ENCODE data around the gene IGSF9. TPM values are rescaled to one million over a fixed set of nuclear protein-coding genes. Genes with fewer than 3 reads are reported as not detected.
"Not testable (repeated sequence)": the region's sequence is repeated elsewhere in the genome, so short reads cannot be mapped to it uniquely, and the experiment has no call there.

The IGSF9 gene
- total RNA-seq, 3 donors from 2014 or later: 21.5 to 70.8 (median 25.9) TPM

DNA sequence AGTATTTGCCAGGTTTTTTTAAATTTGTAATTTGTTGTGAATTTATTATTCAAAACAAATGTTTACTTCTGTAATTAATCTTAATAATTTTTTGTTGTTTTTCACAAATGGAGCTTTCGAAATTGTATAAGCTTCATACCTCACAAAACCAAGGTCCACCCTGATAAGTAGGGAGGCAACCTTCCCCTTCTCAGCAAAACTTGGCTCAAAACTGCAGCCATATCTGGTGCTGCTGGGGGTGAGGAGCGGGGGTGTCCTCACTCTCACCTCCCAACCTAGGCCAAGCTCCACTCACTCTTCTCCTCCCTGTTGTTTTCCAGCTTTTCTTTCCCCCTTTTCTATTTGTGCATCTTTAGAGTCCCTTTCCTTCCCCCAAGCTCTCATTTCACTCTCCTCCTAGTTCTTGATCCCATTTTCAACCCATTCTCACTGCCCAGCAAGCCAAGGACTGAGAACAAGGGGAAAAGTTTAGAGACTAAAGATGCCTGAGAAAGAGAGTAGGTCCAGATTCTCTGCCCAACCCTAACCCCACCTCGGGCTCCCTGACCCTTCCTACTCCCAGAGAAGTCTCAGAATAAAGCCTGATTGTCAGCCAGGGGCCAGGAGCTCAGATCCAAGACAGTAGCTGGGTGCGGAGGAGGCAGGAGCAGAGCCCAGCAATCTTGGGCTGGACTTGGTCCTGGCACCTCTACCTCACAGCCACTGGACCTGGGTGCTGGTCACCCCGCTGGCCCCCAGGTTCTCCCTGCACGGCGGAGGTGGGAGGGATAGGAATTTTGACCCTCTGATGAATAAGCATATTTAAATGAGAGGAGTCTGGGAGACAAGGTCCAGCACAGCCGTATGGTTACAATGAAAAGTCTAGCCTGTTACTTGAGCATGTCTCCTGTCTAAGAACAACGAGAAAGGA lies 37.1 kb downstream of the IGSF9 start:
- DNase-seq (no peak), ATAC-seq (no peak)
- Histone ChIP-seq H3K9me3 (no peaks in the 10 kb centered on the region), H3K36me3 (ENCODE audit: low read depth) (no peaks in the 10 kb centered on the region), H3K4me1 (ENCODE audit: low read depth) (peaks cover 16% of the 10 kb centered on the region), H3K4me3 (no peak overlapping the region)
- TF ChIP-seq, protein P1, sequence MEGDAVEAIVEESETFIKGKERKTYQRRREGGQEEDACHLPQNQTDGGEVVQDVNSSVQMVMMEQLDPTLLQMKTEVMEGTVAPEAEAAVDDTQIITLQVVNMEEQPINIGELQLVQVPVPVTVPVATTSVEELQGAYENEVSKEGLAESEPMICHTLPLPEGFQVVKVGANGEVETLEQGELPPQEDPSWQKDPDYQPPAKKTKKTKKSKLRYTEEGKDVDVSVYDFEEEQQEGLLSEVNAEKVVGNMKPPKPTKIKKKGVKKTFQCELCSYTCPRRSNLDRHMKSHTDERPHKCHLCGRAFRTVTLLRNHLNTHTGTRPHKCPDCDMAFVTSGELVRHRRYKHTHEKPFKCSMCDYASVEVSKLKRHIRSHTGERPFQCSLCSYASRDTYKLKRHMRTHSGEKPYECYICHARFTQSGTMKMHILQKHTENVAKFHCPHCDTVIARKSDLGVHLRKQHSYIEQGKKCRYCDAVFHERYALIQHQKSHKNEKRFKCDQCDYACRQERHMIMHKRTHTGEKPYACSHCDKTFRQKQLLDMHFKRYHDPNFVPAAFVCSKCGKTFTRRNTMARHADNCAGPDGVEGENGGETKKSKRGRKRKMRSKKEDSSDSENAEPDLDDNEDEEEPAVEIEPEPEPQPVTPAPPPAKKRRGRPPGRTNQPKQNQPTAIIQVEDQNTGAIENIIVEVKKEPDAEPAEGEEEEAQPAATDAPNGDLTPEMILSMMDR (IDR thresholded peaks at IDR 0.05): no peak
- intact Hi-C loops (cut with DNase I, micrococcal nuclease): no loop called here

GRCh38 chr1:159906960-159907359 lies 38.5 kb downstream of the IGSF9 start:
- ATAC-seq (no peak), DNase-seq (no peak)
- peaks cover 9% of the 10 kb centered on the region for H3K4me1 ChIP-seq (ENCODE audit: low read depth)
- no peaks in the 10 kb centered on the region for H3K9me3 ChIP-seq
- no peak overlapping the region for H3K4me3 ChIP-seq
- TF ChIP-seq, protein P1 (IDR thresholded peaks at IDR 0.05): no peak
- intact Hi-C loops (cut with DNase I, micrococcal nuclease): no loop called here
- no peaks in the 10 kb centered on the region for H3K36me3 ChIP-seq (ENCODE audit: low read depth)

DNA sequence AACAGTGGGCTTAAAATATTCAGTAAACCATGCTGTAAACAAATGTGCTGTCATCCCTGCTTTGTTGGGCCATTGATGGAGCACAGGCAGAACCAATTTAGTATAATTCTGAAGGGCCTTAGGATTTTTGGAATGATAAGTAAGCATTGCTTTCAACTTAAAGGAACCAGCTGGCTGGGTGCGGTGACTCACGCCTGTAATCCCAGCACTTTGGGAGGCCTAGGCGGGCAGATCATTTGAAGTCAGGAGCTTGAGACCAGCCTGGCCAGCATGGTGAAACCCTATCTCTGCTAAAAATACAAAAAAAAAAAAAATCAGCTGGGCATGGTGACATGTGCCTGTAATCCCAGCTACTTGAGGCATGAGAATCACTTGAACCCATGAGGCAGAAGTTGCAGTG lies 41.4 kb downstream of the IGSF9 start:
- DNase-seq; ATAC-seq; H3K36me3 ChIP-seq (ENCODE audit: low read depth); H3K9me3 ChIP-seq; H3K4me1 ChIP-seq (ENCODE audit: low read depth); H3K4me3 ChIP-seq; intact Hi-C loops (cut with DNase I, micrococcal nuclease): not testable (repeated sequence)

- Histone ChIP-seq H3K4me1 (ENCODE audit: low read depth) (peaks cover 9% of the 10 kb centered on the region), H3K36me3 (ENCODE audit: low read depth) (no peaks in the 10 kb centered on the region), H3K4me3 (no peak overlapping the region), H3K9me3 (no peaks in the 10 kb centered on the region)
- ATAC-seq (no peak), DNase-seq (no peak)
- intact Hi-C loops (cut with DNase I, micrococcal nuclease): no loop called here
- TF ChIP-seq, protein P1 (IDR thresholded peaks at IDR 0.05): no peak
These were observed 42.9 kb downstream of the IGSF9 start for GRCh38 chr1:159902541-159902940.

DNA sequence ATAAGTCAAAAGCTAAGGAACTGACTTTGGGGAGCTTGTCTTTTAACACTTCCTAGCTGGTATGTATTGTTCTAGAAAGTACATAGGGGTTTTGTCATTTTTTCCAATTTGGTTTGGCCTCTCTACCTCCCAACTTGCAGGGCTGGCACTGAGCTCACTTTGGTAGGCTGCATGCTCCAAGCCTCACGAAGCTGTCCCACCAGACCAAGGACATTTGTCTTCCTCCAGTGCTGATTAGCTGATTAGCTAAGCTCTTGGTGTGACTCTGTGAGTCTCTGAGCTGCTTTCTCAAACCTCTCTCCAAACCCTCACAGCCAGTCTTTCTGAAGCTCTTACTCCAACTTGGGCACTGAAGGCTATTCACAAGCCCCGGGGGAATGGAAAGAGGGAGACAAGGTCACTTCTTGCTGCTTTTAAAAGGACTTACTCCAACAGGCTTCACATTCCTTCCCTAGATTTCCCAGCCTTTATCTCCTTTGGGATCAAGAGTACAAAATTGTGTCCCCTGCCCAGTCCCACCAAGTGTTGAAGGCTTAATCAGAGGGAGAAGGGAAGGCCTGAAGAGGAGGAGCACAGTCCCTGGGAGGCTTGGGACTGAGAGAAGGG lies 44.6 kb downstream of the IGSF9 start:
- Histone ChIP-seq H3K4me1 (ENCODE audit: low read depth) (peaks cover 9% of the 10 kb centered on the region), H3K4me3 (no peak overlapping the region), H3K36me3 (ENCODE audit: low read depth) (no peaks in the 10 kb centered on the region), H3K9me3 (no peaks in the 10 kb centered on the region)
- no peak for ATAC-seq
- TF ChIP-seq, protein P1 (IDR thresholded peaks at IDR 0.05): no peak
- DNase-seq: no peak
- intact Hi-C loops (cut with DNase I, micrococcal nuclease): no loop called here

- Histone ChIP-seq H3K4me3 (no peak within 1 kb of the TSS), H3K36me3 (ENCODE audit: low read depth) (no peaks in the 10 kb centered on the region), H3K4me1 (ENCODE audit: low read depth) (peaks cover 9% of the 10 kb centered on the region), H3K9me3 (no peaks in the 10 kb centered on the region)
- TF ChIP-seq, protein P1 (IDR thresholded peaks at IDR 0.05): no peak
- intact Hi-C loops (cut with DNase I, micrococcal nuclease): no loop called here
- ATAC-seq (peak; percentile 96), DNase-seq (peak; percentile 90 to 92 (median 91))
These were observed 45.2 kb downstream of the IGSF9 start, which contains the start of gene CFAP45 for GRCh38 chr1:159900086-159900680. Gene CFAP45, minus strand, starts transcription at chr1:159900165. Its CDS starts 67 bp downstream, at chr1:159900098.

DNA sequence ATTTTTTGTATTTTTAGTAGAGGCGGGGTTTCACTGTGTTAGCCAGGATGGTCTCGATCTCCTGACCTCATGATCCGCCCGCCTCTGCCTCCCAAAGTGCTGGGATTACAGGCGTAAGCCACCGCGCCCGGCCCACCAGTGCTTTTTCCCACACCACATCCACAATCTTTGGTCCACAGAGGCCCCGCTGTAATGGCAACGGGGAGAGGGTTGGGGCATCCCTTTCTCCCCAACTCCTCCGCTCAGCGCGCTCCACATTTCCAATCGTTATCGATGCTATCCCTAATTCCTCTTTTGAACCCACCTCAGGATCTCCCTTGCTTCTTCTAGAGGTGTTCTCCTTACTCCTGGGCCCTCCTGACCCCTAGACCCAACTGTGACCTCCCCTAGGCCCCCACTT lies 45.8 kb downstream of the IGSF9 start:
- intact Hi-C loops (cut with DNase I, micrococcal nuclease); ATAC-seq; H3K4me1 ChIP-seq (ENCODE audit: low read depth); H3K9me3 ChIP-seq; H3K36me3 ChIP-seq (ENCODE audit: low read depth); DNase-seq; H3K4me3 ChIP-seq: not testable (repeated sequence)

Measured in mucosa of descending colon (tissue), 3 donors.